SW 1271 (cell line): Measurements from ENCODE around the gene PIWIL4.

Experiments
- DNase-seq, 2 experiments: peaks; one replicate each; lab custom pipeline; 2025; lab: John Stamatoyannopoulos, UW

Gene PIWIL4

DNA sequence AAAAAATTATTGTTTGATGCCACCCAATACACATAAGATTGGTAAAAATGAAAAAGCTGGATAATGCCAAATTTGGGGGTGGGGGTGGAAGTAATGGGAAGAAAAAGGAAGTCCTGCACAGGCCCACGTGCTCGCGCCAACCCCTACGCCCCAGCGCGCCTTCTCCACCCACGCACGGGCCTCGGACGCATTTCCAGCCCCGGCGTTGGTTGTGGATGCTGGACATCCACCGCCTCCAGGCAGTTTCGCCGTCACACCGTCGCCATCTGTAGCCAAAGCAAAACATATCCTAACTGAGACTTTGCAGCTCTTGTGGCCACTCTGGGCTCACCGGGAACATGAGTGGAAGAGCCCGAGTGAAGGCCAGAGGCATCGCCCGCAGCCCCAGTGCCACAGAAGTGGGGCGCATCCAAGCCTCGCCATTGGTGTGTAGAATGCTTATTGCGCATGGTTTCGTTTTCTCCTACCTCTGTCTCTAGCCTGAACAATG lies at the start of gene PIWIL4:
Gene PIWIL4 (plus strand): TSS at position 188 of the 490 bp plus-strand sequence. CDS start 151 bp downstream, at position 339.
- DNase-seq, result no peak

DNA sequence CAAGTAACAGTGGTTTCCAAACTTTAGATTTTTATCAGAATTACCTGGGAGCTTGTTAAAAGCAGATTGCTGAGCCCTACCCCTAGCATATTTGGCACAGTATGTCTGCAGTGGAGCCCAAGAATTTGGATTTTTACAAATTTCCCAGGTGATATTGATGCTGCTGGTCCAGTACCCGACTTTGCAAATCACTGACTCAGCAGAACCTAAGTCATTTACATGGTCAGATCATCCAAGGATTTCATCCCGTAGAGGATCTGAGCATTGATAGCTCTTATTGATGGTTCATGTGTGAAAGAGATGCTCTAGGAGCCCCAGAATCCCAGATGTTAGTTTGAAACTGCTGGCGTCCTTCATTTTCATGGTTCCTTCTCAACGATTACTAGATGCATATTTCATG lies 48.9 kb upstream of the PIWIL4 start:
- no peak for DNase-seq

DNA sequence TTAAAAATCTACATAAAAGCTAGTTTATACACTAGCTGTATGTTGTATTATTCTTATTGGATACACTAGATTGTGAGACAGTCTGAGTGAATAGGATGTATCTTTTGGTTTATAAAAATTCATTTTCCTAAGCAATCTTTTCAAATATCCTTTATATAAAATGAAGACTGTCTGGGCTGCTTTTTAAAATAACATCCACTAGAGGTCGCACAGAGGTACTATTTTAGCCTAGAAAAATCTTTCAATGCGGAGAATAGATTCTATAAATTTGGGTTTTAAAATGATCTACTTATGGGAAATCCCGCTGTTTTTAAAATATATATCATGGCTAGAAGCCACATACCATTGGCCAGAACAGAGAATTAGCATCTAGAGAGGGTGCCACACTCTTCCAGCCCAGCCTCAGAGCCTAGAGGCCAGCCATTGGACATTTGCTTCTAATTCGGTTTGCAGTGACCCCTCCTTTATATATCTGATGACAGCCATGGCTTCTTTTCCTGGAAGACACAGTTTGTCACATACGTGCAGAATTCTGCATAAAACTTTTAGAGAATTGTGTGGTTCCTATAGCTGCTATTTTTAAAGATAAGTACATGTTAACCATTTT lies 47.6 kb upstream of the PIWIL4 start:
- DNase-seq, result peak in 1 of 2 experiments; percentile 85

DNA sequence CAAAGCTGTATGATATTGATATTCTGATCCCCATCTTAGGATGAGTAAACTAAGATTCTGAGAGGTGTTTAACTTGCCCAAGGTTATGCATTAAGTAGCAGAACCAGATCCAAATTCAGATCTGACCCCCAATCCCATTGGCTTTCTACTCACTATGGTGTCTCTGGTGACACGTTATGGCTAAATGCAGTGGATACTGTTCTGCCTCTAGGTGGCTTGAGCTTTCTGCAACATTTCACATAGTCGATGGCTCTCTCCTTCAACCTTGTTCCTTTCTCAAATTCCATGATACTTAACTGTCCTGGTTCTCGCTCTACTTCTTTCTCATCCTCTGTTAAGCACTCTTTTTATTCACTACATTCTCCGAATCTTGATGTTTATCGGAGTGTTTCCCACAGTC lies 45.5 kb upstream of the PIWIL4 start:
- peak in 1 of 2 experiments; percentile 62 for DNase-seq

DNA sequence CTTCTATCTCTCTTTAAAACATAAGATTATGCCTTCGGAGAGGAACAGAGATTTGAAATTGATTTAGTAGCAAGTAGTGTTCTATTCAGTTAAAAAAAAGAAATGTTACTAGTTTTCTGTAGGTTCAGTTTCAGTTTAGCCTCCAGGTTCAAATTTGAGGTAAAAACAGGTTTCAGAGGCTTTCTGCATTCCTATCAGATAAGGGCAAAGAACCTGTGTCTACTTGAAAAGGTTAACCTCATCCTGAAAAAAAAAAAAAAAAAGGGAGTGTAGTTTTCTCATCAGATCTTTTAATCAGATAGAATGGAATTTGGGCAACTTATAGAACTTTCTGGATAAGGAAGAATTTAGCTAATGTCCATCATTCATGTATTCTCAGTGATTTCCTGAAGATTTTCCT lies 42.8 kb upstream of the PIWIL4 start:
- no peak for DNase-seq

DNA sequence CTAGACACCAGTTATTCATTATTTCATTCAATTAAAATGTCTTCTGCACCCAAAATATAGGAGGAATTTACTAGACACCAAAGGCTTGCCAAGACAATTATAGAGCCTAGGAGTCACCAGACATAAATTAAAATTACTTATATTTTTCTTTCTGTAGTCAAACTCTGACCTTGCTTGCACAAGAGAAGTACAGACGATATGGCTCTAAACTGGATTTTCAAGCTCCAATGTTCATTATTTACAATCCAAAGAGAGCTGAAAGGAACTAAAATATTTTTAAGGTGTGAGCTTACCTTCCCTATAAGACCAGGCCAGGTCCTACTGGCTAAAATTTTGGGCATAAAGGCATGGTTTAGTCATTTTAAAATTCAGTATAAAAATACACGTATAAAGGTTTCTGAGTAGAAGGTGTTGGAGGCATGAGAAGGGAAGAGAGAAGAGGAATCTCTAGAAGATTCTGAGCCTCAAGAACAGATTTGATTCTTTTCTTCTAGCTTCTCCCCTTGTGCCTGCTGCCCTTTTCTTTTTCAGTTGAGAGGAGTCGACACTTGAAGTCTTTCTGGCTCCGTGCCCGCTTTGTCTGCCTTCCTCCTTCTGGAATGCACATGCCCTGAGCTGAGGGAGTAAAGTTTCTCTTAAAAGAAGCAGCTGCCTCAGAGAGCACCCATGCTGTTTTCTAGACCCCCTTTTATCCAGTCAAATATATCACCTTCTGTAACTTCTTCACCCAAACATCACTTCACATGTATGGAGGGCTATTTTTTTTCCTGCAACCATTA lies 41.4 kb upstream of the PIWIL4 start:
- DNase-seq, result no peak

DNA sequence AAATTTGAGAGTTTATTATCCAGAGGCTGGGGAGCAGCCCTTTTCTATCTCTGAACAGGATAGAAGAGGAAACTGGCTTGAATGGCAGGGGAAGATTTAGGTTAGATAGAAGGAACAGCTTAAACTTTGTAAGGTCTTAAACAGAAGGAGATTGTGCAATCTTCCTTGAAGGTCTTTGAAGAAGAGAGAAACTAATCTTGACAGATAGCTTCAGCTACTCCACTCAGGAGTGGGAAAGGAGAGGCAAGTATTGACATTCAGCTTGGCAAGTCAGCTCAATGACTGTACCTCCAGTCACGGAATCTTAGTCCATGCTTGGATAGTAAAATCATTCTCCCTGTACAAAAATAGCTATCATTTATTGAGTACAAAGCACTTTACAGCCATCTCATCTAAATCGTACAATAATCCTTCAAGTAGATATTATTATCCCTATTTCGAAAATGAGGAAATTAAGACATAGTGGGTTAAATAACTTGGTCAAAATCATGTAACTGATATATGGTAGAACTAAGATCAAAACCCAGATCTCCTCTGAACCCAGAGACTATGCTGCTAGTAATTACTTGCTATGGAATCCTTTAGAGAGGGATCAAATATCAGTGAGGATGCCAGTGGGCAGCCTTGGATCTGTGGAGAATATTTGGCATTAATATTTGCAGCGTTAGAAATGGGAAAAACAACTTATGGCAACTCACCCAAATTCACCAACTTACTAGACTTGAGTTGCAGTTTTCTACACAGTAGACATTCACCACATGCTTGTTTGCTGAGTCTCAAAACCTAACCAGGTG lies 40.3 kb upstream of the PIWIL4 start:
- no peak for DNase-seq

DNA sequence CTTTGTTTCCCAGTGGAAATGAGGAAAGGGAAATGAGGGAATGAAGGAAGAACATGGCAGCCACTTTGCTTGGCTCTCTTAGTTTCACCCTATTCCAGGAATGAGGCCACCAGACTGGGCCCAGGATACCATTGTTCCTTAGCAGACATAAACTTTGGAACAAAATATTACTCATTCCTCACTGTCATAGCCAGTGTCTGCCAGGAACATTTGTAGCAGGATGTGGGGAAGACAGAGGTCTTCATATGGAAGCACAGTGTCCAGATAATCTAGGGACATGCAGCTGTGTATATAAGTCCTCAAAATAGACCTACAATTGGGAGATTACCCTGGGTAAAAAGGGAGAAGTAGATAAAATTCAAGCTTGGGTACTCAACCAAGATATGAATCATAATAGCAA lies 38.6 kb upstream of the PIWIL4 start:
- no peak for DNase-seq

DNA sequence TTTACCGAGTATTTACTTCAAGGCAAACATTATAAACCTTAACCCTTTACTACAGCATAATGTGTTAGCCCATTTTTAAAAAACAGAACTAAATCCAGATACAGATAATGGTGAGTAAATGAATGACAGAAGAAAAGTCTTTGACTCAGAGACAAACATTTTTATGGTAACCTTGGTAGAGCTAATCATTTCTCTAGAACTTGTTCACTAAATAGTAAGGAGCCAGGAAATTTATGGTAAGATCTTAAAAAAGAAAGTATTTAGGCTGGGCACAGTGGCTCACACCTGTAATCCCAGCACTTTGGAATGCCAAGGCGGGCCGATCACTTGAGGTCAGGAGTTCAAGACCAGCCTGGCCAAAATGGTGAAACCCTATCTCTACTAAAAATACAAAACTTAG lies 35.0 kb upstream of the PIWIL4 start:
- DNase-seq, result no peak

DNA sequence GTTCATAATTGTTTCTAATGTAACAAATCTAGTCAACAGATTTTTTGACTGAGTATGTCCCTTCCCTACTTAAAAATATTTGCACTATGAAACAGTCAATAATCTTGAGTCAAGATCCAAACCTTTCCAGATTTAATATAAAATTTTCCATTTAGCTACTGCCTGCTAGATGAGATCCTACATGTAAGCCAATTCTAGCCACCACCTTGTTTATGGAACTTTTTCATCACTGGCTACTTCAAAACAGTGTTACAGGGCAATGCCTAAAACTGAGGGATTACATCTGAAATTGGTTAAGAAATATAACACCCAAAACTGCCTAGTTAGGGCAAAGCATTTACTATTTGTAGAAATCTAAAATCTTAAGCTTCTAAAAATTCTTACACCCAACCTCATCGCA lies 34.0 kb upstream of the PIWIL4 start:
- no peak for DNase-seq

DNA sequence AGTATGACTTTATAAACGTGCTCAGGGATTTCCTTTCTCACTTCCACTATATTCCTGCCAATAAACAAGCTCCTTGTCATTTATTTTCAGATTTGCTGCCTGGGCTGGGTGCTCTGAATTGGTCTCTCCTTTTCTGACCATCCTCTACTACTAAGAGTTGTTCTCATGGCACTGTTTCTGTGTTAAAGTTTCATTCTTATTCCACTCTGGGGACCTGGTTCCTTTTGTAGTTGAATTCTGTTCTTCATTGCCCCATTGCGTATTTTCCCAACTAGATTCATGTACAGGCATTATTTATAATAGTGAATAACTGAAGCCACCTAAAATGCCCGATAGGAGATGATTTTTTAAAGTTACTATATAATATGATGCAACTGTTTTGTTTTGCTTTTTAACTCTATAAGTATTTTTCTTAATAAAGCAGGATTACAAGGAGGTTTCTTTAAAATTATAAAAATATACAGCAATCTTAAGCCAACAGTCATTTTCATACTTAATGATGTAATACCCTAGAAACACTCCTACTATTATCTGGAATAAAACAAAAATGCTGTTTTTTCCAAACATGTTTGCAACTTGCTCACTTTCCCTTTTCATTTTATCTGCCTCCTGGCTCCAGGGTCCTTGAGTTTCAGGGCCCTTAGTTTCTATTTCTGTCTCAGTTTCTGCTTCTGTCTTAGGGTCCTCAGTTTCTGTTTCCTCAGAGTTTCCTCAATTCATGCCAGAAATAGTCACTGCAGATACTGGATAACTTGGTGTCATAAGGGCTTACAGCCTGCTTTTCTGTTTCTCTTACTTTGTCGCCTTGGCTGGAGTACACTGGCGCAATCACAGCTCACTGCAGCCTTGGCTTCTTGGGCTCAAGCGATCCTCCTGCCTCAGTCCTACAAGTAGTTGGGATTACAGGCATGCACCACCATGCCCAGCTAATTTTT lies 33.2 kb upstream of the PIWIL4 start:
- no peak for DNase-seq

DNA sequence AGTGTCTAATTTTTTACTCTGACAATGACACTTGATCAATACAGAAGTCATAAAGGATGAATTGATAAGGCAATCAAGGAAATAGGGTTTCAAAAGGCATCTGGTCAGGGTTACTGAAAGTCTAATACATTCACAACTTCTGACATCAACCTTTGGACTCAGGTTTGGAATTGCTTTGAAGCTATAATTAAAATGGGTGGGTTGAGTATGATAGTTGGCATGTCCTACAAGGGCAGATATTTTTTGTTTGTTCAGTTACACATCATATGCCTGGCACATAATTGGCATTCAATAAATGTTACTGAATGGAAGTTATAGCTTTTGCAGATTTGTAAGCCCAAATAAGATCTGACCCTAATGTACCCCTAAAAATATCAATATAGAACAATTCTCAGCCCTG lies 30.8 kb upstream of the PIWIL4 start:
- DNase-seq, result no peak

DNA sequence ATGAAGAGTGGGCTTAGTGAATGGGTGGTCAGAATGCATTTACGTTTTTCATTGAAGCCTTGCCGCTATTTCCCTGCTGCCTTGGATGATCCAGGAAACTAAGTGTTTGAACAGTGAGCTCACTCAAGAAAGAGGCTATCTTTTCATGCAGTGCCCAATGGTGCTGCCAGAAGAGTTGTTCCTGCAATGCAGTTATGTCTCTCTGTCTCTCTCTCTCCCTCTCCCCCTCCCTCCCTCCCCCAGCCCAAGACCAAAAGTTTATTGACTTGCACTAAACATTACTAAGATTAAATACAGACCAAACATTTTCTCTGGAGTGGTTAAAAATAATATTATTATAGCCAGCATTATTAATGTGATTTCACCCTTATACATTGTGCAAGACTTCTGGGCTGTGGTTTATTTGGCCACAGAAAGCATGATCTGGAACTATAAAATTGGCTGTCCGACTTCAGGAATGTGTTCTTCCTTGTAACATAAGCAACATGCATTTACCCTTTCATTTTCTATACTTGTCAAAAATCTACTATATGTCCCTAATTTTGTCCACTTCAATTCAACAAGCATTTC lies 30.1 kb upstream of the PIWIL4 start:
- no peak for DNase-seq

DNA sequence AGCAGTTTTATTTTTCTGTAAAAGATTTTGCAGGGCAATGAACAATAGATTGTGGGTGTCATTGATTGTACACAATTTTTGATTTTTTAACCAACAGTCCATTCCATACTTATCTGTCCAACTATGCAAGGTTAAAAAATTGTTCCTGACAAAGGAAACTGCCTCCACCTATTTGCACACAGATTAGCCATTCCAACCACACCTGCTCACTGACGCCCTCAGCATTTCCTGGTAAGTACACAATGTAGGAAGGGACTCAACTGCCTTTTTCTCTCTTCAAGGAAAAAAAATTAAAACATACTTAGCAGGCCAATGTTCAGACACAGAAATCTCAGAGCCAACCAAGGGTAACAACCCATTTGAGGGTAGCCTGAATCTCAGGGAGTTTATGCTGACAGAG lies 27.7 kb upstream of the PIWIL4 start:
- DNase-seq, result no peak

DNA sequence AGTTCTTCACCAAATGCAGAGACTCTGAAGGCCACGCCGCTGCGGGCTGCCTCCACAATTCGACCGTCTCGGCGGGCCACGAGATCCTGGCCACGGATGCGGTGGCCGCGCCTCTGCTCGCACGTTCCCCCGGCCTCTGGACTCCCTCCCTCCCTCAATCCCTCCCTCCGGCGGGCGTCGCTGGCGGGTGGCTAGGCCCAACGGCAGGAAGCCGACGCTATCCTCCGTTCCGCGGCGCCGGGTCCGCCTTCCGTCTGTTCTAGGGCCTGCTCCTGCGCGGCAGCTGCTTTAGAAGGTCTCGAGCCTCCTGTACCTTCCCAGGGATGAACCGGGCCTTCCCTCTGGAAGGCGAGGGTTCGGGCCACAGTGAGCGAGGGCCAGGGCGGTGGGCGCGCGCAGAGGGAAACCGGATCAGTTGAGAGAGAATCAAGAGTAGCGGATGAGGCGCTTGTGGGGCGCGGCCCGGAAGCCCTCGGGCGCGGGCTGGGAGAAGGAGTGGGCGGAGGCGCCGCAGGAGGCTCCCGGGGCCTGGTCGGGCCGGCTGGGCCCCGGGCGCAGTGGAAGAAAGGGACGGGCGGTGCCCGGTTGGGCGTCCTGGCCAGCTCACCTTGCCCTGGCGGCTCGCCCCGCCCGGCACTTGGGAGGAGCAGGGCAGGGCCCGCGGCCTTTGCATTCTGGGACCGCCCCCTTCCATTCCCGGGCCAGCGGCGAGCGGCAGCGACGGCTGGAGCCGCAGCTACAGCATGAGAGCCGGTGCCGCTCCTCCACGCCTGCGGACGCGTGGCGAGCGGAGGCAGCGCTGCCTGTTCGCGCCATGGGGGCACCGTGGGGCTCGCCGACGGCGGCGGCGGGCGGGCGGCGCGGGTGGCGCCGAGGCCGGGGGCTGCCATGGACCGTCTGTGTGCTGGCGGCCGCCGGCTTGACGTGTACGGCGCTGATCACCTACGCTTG lies 23.2 kb upstream of the PIWIL4 start, which contains the start of gene FUT4:
Gene FUT4 (plus strand): TSS at position 227 of the 951 bp plus-strand sequence. CDS start 213 bp downstream, at position 440.
- peak; percentile 97 for DNase-seq

DNA sequence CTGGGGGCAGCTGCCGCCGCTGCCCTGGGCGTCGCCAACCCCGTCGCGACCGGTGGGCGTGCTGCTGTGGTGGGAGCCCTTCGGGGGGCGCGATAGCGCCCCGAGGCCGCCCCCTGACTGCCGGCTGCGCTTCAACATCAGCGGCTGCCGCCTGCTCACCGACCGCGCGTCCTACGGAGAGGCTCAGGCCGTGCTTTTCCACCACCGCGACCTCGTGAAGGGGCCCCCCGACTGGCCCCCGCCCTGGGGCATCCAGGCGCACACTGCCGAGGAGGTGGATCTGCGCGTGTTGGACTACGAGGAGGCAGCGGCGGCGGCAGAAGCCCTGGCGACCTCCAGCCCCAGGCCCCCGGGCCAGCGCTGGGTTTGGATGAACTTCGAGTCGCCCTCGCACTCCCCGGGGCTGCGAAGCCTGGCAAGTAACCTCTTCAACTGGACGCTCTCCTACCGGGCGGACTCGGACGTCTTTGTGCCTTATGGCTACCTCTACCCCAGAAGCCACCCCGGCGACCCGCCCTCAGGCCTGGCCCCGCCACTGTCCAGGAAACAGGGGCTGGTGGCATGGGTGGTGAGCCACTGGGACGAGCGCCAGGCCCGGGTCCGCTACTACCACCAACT lies 22.4 kb upstream of the PIWIL4 start:
- no peak for DNase-seq

DNA sequence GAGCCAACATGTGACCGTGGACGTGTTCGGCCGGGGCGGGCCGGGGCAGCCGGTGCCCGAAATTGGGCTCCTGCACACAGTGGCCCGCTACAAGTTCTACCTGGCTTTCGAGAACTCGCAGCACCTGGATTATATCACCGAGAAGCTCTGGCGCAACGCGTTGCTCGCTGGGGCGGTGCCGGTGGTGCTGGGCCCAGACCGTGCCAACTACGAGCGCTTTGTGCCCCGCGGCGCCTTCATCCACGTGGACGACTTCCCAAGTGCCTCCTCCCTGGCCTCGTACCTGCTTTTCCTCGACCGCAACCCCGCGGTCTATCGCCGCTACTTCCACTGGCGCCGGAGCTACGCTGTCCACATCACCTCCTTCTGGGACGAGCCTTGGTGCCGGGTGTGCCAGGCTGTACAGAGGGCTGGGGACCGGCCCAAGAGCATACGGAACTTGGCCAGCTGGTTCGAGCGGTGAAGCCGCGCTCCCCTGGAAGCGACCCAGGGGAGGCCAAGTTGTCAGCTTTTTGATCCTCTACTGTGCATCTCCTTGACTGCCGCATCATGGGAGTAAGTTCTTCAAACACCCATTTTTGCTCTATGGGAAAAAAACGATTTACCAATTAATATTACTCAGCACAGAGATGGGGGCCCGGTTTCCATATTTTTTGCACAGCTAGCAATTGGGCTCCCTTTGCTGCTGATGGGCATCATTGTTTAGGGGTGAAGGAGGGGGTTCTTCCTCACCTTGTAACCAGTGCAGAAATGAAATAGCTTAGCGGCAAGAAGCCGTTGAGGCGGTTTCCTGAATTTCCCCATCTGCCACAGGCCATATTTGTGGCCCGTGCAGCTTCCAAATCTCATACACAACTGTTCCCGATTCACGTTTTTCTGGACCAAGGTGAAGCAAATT lies 21.7 kb upstream of the PIWIL4 start:
- no peak for DNase-seq

DNA sequence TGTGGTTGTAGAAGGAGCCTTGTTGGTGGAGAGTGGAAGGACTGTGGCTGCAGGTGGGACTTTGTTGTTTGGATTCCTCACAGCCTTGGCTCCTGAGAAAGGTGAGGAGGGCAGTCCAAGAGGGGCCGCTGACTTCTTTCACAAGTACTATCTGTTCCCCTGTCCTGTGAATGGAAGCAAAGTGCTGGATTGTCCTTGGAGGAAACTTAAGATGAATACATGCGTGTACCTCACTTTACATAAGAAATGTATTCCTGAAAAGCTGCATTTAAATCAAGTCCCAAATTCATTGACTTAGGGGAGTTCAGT lies 21.1 kb upstream of the PIWIL4 start:
- DNase-seq, result no peak

DNA sequence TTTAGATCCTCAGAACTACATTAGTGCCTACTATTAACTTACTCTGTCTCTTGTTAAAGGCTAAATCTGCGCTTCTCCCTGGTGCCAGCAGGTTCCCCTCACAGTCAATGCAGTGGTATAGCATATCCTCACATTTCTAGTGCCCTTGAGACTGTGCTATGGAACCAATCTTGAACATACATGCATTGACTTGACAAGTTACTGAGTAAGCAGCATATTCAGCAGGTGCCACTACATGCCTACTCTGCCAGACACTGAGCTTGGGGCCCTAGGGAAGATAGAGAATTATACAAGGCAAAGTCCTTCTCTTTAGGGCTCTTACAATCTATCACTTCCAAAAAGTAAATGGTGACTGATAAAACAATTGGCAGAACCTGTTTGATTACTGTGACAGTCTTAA lies 20.3 kb upstream of the PIWIL4 start:
- DNase-seq, result peak in 1 of 2 experiments; percentile 52
